Epithelial cell of esophagus (primary cell): ENCODE data around the gene KLHL29.

Experiments
- DNase-seq: peaks from one replicate; pipeline ENCODE4 v3.0.0; 2010; ENCODE audit warnings: low read depth
- H3K4me3 ChIP-seq: 2 replicates; pipeline ENCODE4 v1.5.1; 2011; ENCODE audit warnings: mild to moderate bottlenecking, low read length, control low read depth
- CTCF ChIP-seq: IDR thresholded peaks from 2 replicates; pipeline ENCODE4 v1.5.1; 2011; ENCODE audit warnings: low read depth, mild to moderate bottlenecking, low read length, control low read depth, inconsistent platforms; ENCODE audit not compliant: insufficient read depth; ENCODE audit errors: missing control alignments

KLHL29 gene

GRCh38 chr2:23640711-23641110, 255.7 kb downstream of the KLHL29 start:
- H3K4me3 ChIP-seq: no peak overlapping the region
- no peak for TF ChIP-seq CTCF
- no peak for DNase-seq

GRCh38 chr2:23642516-23642915, 257.5 kb downstream of the KLHL29 start:
- H3K4me3 ChIP-seq: no peak overlapping the region
- no peak for DNase-seq
- no peak for TF ChIP-seq CTCF

- H3K4me3 ChIP-seq: no peak overlapping the region
- no peak for TF ChIP-seq CTCF
- DNase-seq: peak; percentile 80
These were observed 260.3 kb downstream of the KLHL29 start for GRCh38 chr2:23645230-23645808.

GRCh38 chr2:23647563-23647962, 262.6 kb downstream of the KLHL29 start:
- no peak for DNase-seq
- no peak for TF ChIP-seq CTCF
- no peak overlapping the region for H3K4me3 ChIP-seq

- no peak for TF ChIP-seq CTCF
- no peak overlapping the region for H3K4me3 ChIP-seq
These were observed 264.3 kb downstream of the KLHL29 start for GRCh38 chr2:23649303-23649702.

GRCh38 chr2:23649819-23650218, 264.8 kb downstream of the KLHL29 start:
- peak; percentile 29 for DNase-seq
- no peak overlapping the region for H3K4me3 ChIP-seq
- TF ChIP-seq CTCF: no peak

More at GRCh38 chr2:23649303-23649702, 264.3 kb downstream of the KLHL29 start:
- DNase-seq: no peak
